Gastrocnemius medialis (tissue), 4 donors: ENCODE measurements around the gene EHMT2. TPM values are rescaled to one million over a fixed set of nuclear protein-coding genes. Genes with fewer than 3 reads are reported as not detected.

ENCODE experiments used
- ATAC-seq, 2 donors: fragments of 150-250 bp; one replicate each; pipeline ENCODE4 v1.9.1; 2016
- DNase-seq, 2 donors: peaks; one replicate each; pipeline ENCODE4 v3.0.0-alpha.2; 2019
- H3K27ac ChIP-seq, 4 donors: fragments of 200-600 bp; sonication (generic); 1 replicate in 1 of 4; 2 replicates in 3 of 4; pipeline ENCODE4 v1.5.1; 2016 to 2018; ENCODE audit warnings: mild to moderate bottlenecking in 2 of 4, moderate library complexity in 1 of 4
- H3K27me3 ChIP-seq, 3 donors: fragments of 200-600 bp; sonication (generic) in 2 of 3; 1 replicate in 1 of 3; 2 replicates in 2 of 3; pipeline versions ENCODE4 v1.5.1 to v1.6.0; 2016 to 2019; ENCODE audit warnings: mild to moderate bottlenecking in 1 of 3, moderate library complexity in 1 of 3
- H3K36me3 ChIP-seq, 2 donors: fragments of 200-600 bp; sonication (generic) in 1 of 2; one replicate each; pipeline ENCODE4 v1.5.1; 2017 to 2018
- H3K4me1 ChIP-seq, 2 donors: fragments of 200-600 bp; sonication (generic) in 1 of 2; one replicate each; pipeline ENCODE4 v1.5.1; 2016 to 2017; ENCODE audit warnings: mild to moderate bottlenecking in 2 of 2
- H3K4me3 ChIP-seq, 4 donors: fragments of 200-600 bp; sonication (generic) in 3 of 4; 1 replicate in 1 of 4; 2 replicates in 3 of 4; pipeline ENCODE4 v1.5.1; 2016 to 2019; ENCODE audit warnings: mild to moderate bottlenecking in 2 of 4
- H3K9me3 ChIP-seq, 3 donors: fragments of 200-600 bp; sonication (generic) in 2 of 3; 1 replicate in 1 of 3; 2 replicates in 2 of 3; pipeline ENCODE4 v1.5.1; 2016 to 2019
- CTCF ChIP-seq, 5 experiments: fragments of 450-650 bp in 3 of 5; fragments of 200-600 bp in 2 of 5; sonication (generic) in 2 of 5; IDR thresholded peaks in 4 of 5; conservative IDR thresholded peaks in 1 of 5; 1 replicate in 4 of 5; 2 replicates in 1 of 5; pipeline ENCODE4 v1.5.1; 2016 to 2019; ENCODE audit warnings: antibody characterized with exemption in 5 of 5, mild to moderate bottlenecking in 3 of 5, moderate library complexity in 3 of 5
- POLR2A ChIP-seq, 2 donors: fragments of 450-650 bp; IDR thresholded peaks; one replicate each; pipeline ENCODE4 v1.6.1; 2017; ENCODE audit warnings: antibody characterized with exemption in 2 of 2, mild to moderate bottlenecking in 2 of 2, moderate library complexity in 2 of 2
- in situ Hi-C, 4 donors: fragments of 200-750 bp; cut with MboI; loops; one replicate each; pipeline versions ENCODE4 v1.15.0 to v1.8.0; 2017; ENCODE audit warnings: low sequenced_read_pairs in 4 of 4
- intact Hi-C: fragments of 100-400 bp; cut with DNase I; formaldehyde crosslinking; loops from one replicate; pipeline ENCODE4 v1.15.1; 2023; ENCODE audit warnings: low total_unique reads
- total RNA-seq, 4 donors: library from RNA; depleted of rRNA; stranded (reverse); fragments of >200 nt; gene quantifications; one replicate each; pipeline versions ENCODE4 v1.1.0 to v1.2.3, GENCODE V29; 2016

The EHMT2 gene
- total RNA-seq, 4 donors from 2014 or later, result 8.4 to 17.5 (median 13.0) TPM

- DNase-seq (no peak), ATAC-seq (no peak)
- Histone ChIP-seq H3K27me3 (no peaks in the 10 kb centered on the region), H3K27ac (peak overlapping the region; percentile 87 to 97 (median 92)), H3K9me3 (no peaks in the 10 kb centered on the region), H3K4me3 (peak overlapping the region in 1 of 4 donors; percentile 67), H3K4me1 (peaks cover 23 to 28% of the 10 kb centered on the region in 2 donors), H3K36me3 (no peaks in the 10 kb centered on the region)
- in situ Hi-C loops, result loop anchor here in 2 of 4 donors (10.0 kb wide), 3 partner anchors 57 to 157 kb away; partner anchors contain the start of genes VWA7 (in 2 of the 2) and LY6G5C (in 1 of the 2)
- intact Hi-C loops, result loop anchor here (5.0 to 10.0 kb wide), 2 partner anchors 164 to 287 kb away; partner anchors contain the start of genes ATP6V1G2, CSNK2B, DDX39B and LY6G5B
- TF ChIP-seq POLR2A (IDR thresholded peaks at IDR 0.05), result no peak
These were observed 65.9 kb downstream of the EHMT2 start for GRCh38 chr6:31831350-31832215.

- Histone ChIP-seq H3K4me1 (peaks cover 23 to 28% of the 10 kb centered on the region in 2 donors), H3K9me3 (no peaks in the 10 kb centered on the region), H3K4me3 (peak overlapping the region; percentile 67 to 78 (median 73)), H3K27ac (peak overlapping the region; percentile 87 to 97 (median 92)), H3K36me3 (no peaks in the 10 kb centered on the region), H3K27me3 (no peaks in the 10 kb centered on the region)
- intact Hi-C loops, result loop anchor here (1.0 to 10.0 kb wide), 5 partner anchors 36 to 286 kb away; partner anchors contain the start of genes ATP6V1G2, CSNK2B, DDX39B and LY6G5B
- no peak for ATAC-seq
- DNase-seq, result no peak
- in situ Hi-C loops, result loop anchor here in 2 of 4 donors (10.0 kb wide), 3 partner anchors 56 to 156 kb away; partner anchors contain the start of genes VWA7 (in 2 of the 2) and LY6G5C (in 1 of the 2)
- TF ChIP-seq CTCF (IDR thresholded peaks at IDR 0.05 in 4 of 5, conservative IDR thresholded peaks at IDR 0.05 in 1 of 5) (no peak), POLR2A (IDR thresholded peaks at IDR 0.05) (no peak)
These were observed 66.6 kb downstream of the EHMT2 start for GRCh38 chr6:31830886-31831335.

Other genes with a start within 250 kb of the EHMT2 start
- gene BAG6, start 245.0 kb downstream of the EHMT2 start, total RNA-seq, result 100 to 1,000 TPM; 305 to 509 (median 459) TPM
- 1 to 10 TPM; 1.8 to 7.9 (median 2.4) TPM for gene APOM, start 241.8 kb downstream of the EHMT2 start, total RNA-seq
- gene C6orf47, start 236.9 kb downstream of the EHMT2 start, total RNA-seq, result 10 to 100 TPM; 22.2 to 34.9 (median 26.8) TPM
- 10 to 100 TPM; 17.3 to 29.8 (median 24.5) TPM for gene GPANK1, start 232.7 kb downstream of the EHMT2 start, total RNA-seq
- 100 to 1,000 TPM; 185 to 251 (median 226) TPM for gene CSNK2B, start 231.6 kb downstream of the EHMT2 start, total RNA-seq
- gene LY6G5B, start 227.7 kb downstream of the EHMT2 start, total RNA-seq, result 1 to 10 TPM in 1 of 4 donors, under 1 TPM in 2, not detected in 1; 0.19 to 2.7 (median 0.60) TPM
- 1 to 10 TPM in 2 of 4 donors, not detected in 2; 1.3 to 3.2 TPM for gene LY6G5C, start 216.6 kb downstream of the EHMT2 start, total RNA-seq
- 10 to 100 TPM; 39.2 to 82.9 (median 57.5) TPM for gene ABHD16A, start 194.4 kb downstream of the EHMT2 start, total RNA-seq
- not detected for gene LY6G6F, start 190.8 kb downstream of the EHMT2 start, total RNA-seq
- not detected for gene LY6G6D, start 182.3 kb downstream of the EHMT2 start, total RNA-seq
- not detected for gene LY6G6C, start 176.0 kb downstream of the EHMT2 start, total RNA-seq
- not detected for gene MPIG6B, start 174.3 kb downstream of the EHMT2 start, total RNA-seq
- gene DDAH2, start 168.4 kb downstream of the EHMT2 start, total RNA-seq, result 10 to 100 TPM; 10.6 to 24.2 (median 15.4) TPM
- gene CLIC1, start 161.2 kb downstream of the EHMT2 start, total RNA-seq, result 10 to 100 TPM; 20.9 to 41.3 (median 26.3) TPM
- gene MSH5, start 157.7 kb downstream of the EHMT2 start, total RNA-seq, result 1 to 10 TPM in 3 of 4 donors, under 1 TPM in 1; 0.35 to 7.8 (median 1.6) TPM
- gene SAPCD1, start 135.0 kb downstream of the EHMT2 start, total RNA-seq, result not detected
- gene VWA7, start 120.4 kb downstream of the EHMT2 start, total RNA-seq, result 1 to 10 TPM; 2.0 to 7.8 (median 4.7) TPM
- gene VARS1, start 101.9 kb downstream of the EHMT2 start, total RNA-seq, result 100 to 1,000 TPM in 1 of 4 donors, 10 to 100 TPM in 3; 39.2 to 102 (median 67.4) TPM
- 10 to 100 TPM; 25.1 to 43.7 (median 32.9) TPM for gene LSM2, start 90.7 kb downstream of the EHMT2 start, total RNA-seq
- 1 to 10 TPM; 1.1 to 7.1 (median 3.5) TPM for gene HSPA1L, start 82.4 kb downstream of the EHMT2 start, total RNA-seq
- 100 to 1,000 TPM in 2 of 4 donors, 10 to 100 TPM in 2; 85.8 to 205 (median 111) TPM for gene HSPA1A, start 82.2 kb downstream of the EHMT2 start, total RNA-seq
- gene HSPA1B, start 70.0 kb downstream of the EHMT2 start, total RNA-seq, result 100 to 1,000 TPM in 2 of 4 donors, 10 to 100 TPM in 2; 71.5 to 178 (median 112) TPM
- 10 to 100 TPM; 20.8 to 42.7 (median 38.1) TPM for gene NEU1, start 34.9 kb downstream of the EHMT2 start, total RNA-seq
- gene SLC44A4, start 18.7 kb downstream of the EHMT2 start, total RNA-seq, result 1 to 10 TPM in 1 of 4 donors, not detected in 3; 1.6 TPM
- under 1 TPM in 1 of 4 donors, not detected in 3; 0.26 TPM for gene ZBTB12, start 4.4 kb upstream of the EHMT2 start, total RNA-seq
- 1 to 10 TPM; 2.7 to 4.9 (median 3.6) TPM for gene C2, start 30.0 kb upstream of the EHMT2 start, total RNA-seq
- 10 to 100 TPM in 1 of 4 donors, 1 to 10 TPM in 3; 1.0 to 13.8 (median 6.1) TPM for gene CFB, start 48.4 kb upstream of the EHMT2 start, total RNA-seq
- 10 to 100 TPM; 58.1 to 88.6 (median 78.7) TPM for gene NELFE, start 61.3 kb upstream of the EHMT2 start, total RNA-seq
- gene SKIC2, start 61.5 kb upstream of the EHMT2 start, total RNA-seq, result 10 to 100 TPM; 21.2 to 51.9 (median 22.7) TPM
- 10 to 100 TPM in 1 of 4 donors, 1 to 10 TPM in 3; 5.8 to 11.5 (median 8.5) TPM for gene DXO, start 74.4 kb upstream of the EHMT2 start, total RNA-seq
- 1 to 10 TPM; 4.3 to 7.8 (median 6.2) TPM for gene C4A, start 84.4 kb upstream of the EHMT2 start, total RNA-seq
- 1 to 10 TPM; 2.6 to 8.6 (median 6.9) TPM for gene C4B, start 117.1 kb upstream of the EHMT2 start, total RNA-seq
- under 1 TPM in 2 of 4 donors, not detected in 2; 0.16 to 0.41 TPM for gene CYP21A2, start 140.7 kb upstream of the EHMT2 start, total RNA-seq
- 10 to 100 TPM; 12.0 to 37.0 (median 33.5) TPM for gene TNXB, start 211.6 kb upstream of the EHMT2 start, total RNA-seq
- gene ATF6B, start 230.5 kb upstream of the EHMT2 start, total RNA-seq, result 10 to 100 TPM in 2 of 4 donors, 1 to 10 TPM in 2; 6.8 to 18.4 (median 9.5) TPM
- 1 to 10 TPM; 2.6 to 6.0 (median 3.9) TPM for gene FKBPL, start 232.6 kb upstream of the EHMT2 start, total RNA-seq